Endothelial cell (in vitro differentiated cells): ENCODE measurements around the gene OR4F15. TPM values are rescaled to one million over a fixed set of nuclear protein-coding genes. Genes with fewer than 3 reads are reported as not detected.

Experiments used
- DNase-seq: peaks from one replicate; pipeline ENCODE4 v3.0.0; 2021; ENCODE audit warnings: low spot score
- H3K27ac Mint-ChIP-seq: one replicate; pipeline ENCODE4 v1.8.0; 2021; ENCODE audit warnings: mixed read lengths, inconsistent platforms; ENCODE audit not compliant: unreplicated experiment
- H3K27me3 Mint-ChIP-seq: one replicate; pipeline ENCODE4 v1.8.0; 2021; ENCODE audit warnings: mild to moderate bottlenecking, moderate library complexity, mixed read lengths, inconsistent platforms; ENCODE audit not compliant: unreplicated experiment
- H3K36me3 Mint-ChIP-seq: one replicate; pipeline ENCODE4 v1.8.0; 2021; ENCODE audit warnings: mild to moderate bottlenecking, low read depth, mixed read lengths, inconsistent platforms; ENCODE audit not compliant: unreplicated experiment
- H3K4me1 Mint-ChIP-seq: one replicate; pipeline ENCODE4 v1.8.0; 2021; ENCODE audit warnings: mild to moderate bottlenecking, mixed read lengths, inconsistent platforms; ENCODE audit not compliant: unreplicated experiment
- H3K4me3 Mint-ChIP-seq: one replicate; pipeline ENCODE4 v1.8.0; 2021; ENCODE audit warnings: mild to moderate bottlenecking, mixed read lengths, inconsistent platforms; ENCODE audit not compliant: unreplicated experiment
- H3K9me3 Mint-ChIP-seq: one replicate; pipeline ENCODE4 v1.8.0; 2021; ENCODE audit warnings: mixed read lengths, inconsistent platforms; ENCODE audit not compliant: unreplicated experiment
- total RNA-seq: library from RNA; stranded (reverse); fragmentation: NEBNext Ultra II Directional; extraction: Animal tissue kit (Norgen Biotek cat#: 25700); gene quantifications from one replicate; pipeline ENCODE4 v1.2.1, GENCODE V29; 2021; ENCODE audit not compliant: unreplicated experiment
- TF ChIP-seq, protein P1 (sequence below): fragments of 200-600 bp; sonication (generic); IDR thresholded peaks from one replicate; pipeline ENCODE4 v1.5.0; 2021; ENCODE audit warnings: antibody characterized with exemption; ENCODE audit not compliant: unreplicated experiment

The OR4F15 gene
- total RNA-seq, 1 donor from 2014 or later, result not detected

DNA sequence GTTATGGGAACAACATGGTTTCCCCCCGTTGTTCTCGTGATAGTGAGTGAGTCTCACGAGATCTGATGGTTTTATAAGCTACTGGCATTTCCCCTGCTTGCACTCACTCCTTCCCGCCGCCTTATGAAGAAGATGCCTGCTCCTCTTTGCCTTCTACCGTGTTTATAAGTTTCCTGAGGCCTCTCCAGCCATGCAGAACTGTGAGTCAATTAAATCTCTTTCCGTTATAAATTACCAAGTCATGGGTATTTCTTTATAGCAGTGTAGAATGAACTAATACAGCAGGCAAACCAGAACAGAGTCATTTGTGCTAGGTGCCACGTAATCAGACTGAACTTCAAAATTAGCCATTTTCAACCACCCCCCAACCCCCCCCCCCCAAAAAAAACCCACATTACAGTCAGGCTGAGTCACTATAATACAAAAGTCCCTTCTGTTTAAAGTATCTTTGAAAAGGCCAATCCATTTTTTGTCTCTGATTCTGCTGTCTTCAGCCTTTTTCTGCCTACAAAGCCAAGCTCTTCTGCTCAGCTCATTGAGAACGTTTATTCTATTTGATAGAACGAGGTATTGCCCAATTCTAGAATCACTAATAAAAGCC, 4.6 kb upstream of the OR4F15 start:
- DNase-seq, result no peak
- Mint-ChIP-seq H3K4me3 (no peak overlapping the region), H3K9me3 (no peaks in the 10 kb centered on the region), H3K27me3 (peaks cover 1% of the 10 kb centered on the region), H3K4me1 (no peaks in the 10 kb centered on the region), H3K27ac (no peak overlapping the region), H3K36me3 (no peaks in the 10 kb centered on the region)
- TF ChIP-seq, protein P1, sequence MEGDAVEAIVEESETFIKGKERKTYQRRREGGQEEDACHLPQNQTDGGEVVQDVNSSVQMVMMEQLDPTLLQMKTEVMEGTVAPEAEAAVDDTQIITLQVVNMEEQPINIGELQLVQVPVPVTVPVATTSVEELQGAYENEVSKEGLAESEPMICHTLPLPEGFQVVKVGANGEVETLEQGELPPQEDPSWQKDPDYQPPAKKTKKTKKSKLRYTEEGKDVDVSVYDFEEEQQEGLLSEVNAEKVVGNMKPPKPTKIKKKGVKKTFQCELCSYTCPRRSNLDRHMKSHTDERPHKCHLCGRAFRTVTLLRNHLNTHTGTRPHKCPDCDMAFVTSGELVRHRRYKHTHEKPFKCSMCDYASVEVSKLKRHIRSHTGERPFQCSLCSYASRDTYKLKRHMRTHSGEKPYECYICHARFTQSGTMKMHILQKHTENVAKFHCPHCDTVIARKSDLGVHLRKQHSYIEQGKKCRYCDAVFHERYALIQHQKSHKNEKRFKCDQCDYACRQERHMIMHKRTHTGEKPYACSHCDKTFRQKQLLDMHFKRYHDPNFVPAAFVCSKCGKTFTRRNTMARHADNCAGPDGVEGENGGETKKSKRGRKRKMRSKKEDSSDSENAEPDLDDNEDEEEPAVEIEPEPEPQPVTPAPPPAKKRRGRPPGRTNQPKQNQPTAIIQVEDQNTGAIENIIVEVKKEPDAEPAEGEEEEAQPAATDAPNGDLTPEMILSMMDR, result no peak

GRCh38 chr15:101808201-101808600, 3.8 kb upstream of the OR4F15 start:
- Mint-ChIP-seq H3K4me3 (no peak overlapping the region), H3K36me3 (no peaks in the 10 kb centered on the region), H3K9me3 (no peaks in the 10 kb centered on the region), H3K27ac (no peak overlapping the region), H3K4me1 (no peaks in the 10 kb centered on the region), H3K27me3 (peaks cover 1% of the 10 kb centered on the region)
- TF ChIP-seq, protein P1, result no peak
- DNase-seq, result no peak

DNA sequence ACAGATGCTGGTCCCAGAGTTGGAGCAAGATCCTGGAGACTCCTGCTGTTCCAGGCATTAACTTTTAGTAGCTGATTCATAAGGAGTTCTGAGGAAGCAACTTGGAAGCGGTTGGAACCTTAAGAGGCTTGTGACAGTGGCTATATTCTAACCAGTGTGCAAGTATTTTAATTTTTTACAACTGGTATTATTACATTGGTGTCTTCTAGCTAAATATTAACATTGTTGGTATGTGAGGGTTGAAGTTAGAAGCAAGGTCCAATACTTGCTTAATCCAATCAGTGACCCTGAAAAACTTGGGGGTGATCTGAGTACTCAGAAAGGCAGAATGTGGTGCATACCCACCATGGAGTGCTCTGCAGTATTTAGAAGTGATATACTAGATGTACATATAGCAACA, 1.5 kb upstream of the OR4F15 start:
- no peak for DNase-seq
- Mint-ChIP-seq H3K4me1 (no peaks in the 10 kb centered on the region), H3K27me3 (peaks cover 1% of the 10 kb centered on the region), H3K27ac (no peak overlapping the region), H3K36me3 (no peaks in the 10 kb centered on the region), H3K9me3 (no peaks in the 10 kb centered on the region), H3K4me3 (no peak overlapping the region)
- TF ChIP-seq, protein P1, result no peak

DNA sequence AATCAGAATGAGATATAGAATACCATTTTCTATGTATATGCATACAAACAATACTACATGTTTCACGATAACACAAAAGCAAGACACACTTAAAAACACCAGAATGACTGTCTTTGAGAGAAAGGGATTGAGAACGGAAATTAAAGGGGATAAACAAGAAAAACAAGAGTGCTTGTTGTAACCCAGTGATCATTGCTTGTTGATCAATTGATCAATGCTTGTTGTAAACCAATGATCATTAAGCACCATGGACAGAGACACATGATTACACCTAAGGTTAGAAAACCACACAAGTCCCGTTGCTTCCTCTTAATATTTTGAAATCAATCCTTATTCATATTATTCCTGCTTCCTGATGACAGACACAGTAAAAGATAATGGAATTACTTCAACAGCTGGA, 1.1 kb upstream of the OR4F15 start:
- TF ChIP-seq, protein P1, result no peak
- Mint-ChIP-seq H3K9me3 (no peaks in the 10 kb centered on the region), H3K36me3 (no peaks in the 10 kb centered on the region), H3K4me1 (no peaks in the 10 kb centered on the region), H3K4me3 (no peak overlapping the region), H3K27ac (no peak overlapping the region), H3K27me3 (no peaks in the 10 kb centered on the region)
- DNase-seq, result no peak

DNA sequence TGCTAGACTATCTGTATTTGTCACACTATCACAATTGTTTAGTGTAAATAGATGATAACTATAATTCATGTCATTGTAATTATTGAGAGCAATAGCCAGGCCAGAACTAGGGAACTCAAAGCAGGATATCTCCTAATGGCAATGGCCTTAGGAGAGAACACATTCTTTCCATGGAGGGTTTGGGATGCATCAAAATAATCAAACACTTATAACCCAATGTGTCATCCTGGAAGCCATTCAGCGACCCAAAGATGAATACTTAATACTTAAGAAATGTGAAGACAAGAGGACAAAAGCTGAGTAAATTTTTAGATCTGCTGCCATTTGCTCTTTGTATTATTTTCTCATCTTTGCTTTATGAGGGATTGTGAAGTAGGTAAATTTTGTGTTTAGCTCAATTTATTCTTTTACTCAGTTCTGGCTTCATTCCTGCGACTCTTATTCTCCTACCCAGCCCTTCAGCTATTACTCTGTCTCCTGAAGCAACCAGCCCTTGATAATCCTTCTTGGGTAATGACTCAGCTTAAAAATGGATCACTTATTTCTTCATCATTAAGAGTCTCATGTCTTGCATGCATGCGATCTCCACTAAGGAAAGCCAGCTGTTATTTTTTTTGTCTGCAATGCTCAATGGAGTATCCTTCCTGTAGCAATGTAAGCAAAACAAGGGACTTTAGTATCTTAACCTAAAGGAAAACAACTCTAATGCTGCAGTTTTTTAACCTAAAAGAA, 2.0 kb downstream of the OR4F15 start:
- Mint-ChIP-seq H3K9me3 (no peaks in the 10 kb centered on the region), H3K27me3 (no peaks in the 10 kb centered on the region), H3K4me3 (no peak overlapping the region), H3K4me1 (no peaks in the 10 kb centered on the region), H3K36me3 (no peaks in the 10 kb centered on the region), H3K27ac (no peak overlapping the region)
- TF ChIP-seq, protein P1, result no peak
- DNase-seq, result no peak
